Common myeloid progenitor, CD34-positive (primary cell): Measurements from ENCODE around the gene TBC1D10A.

Experiments used
- CTCF ChIA-PET: fragments of 350-600 bp; sonication (Branson Sonifier 250); formaldehyde crosslinking; loops from one replicate; lab custom pipeline; 2021; ENCODE audit warnings: antibody characterized with exemption; lab: Charles Lee
- POLR2A ChIA-PET: fragments of 350-600 bp; sonication (Branson Sonifier 250); formaldehyde crosslinking; loops from one replicate; lab custom pipeline; 2021; ENCODE audit warnings: antibody characterized with exemption; lab: Charles Lee
- DNase-seq, 3 donors: peaks; one replicate each; pipeline versions ENCODE4 v3.0.0 to v3.0.0-alpha.2; 2013
- H3K27ac ChIP-seq, 2 experiments: 1 replicate in 1 of 2; 2 replicates in 1 of 2; pipeline ENCODE4 v1.7.0; 2013; ENCODE audit warnings: inconsistent platforms in 2 of 2, low read length in 2 of 2, mild to moderate bottlenecking in 2 of 2, low read depth in 1 of 2, moderate library complexity in 1 of 2; ENCODE audit not compliant: severe bottlenecking in 2 of 2, insufficient read depth in 1 of 2, poor library complexity in 1 of 2
- H3K27me3 ChIP-seq, 5 experiments: replicated peaks in 2 of 5; 1 replicate in 3 of 5; 2 replicates in 2 of 5; pipeline versions ENCODE4 v1.6.1 to v1.7.0; 2013; ENCODE audit warnings: low read length in 4 of 5, mild to moderate bottlenecking in 2 of 5, moderate library complexity in 2 of 5, inconsistent platforms in 1 of 5; ENCODE audit not compliant: insufficient read depth in 5 of 5, control insufficient read depth in 4 of 5
- H3K36me3 ChIP-seq, 4 experiments: 1 replicate in 2 of 4; 2 replicates in 2 of 4; pipeline versions ENCODE4 v1.6.1 to v1.7.0; 2013; ENCODE audit warnings: low read length in 3 of 4, control low read depth in 1 of 4, mild to moderate bottlenecking in 1 of 4; ENCODE audit not compliant: control insufficient read depth in 4 of 4, insufficient read depth in 4 of 4
- H3K4me1 ChIP-seq, 4 experiments: 1 replicate in 3 of 4; 2 replicates in 1 of 4; pipeline versions ENCODE4 v1.6.1 to v1.7.1; 2013; ENCODE audit warnings: low read length in 3 of 4, mild to moderate bottlenecking in 3 of 4, control low read depth in 1 of 4, inconsistent platforms in 1 of 4, moderate library complexity in 1 of 4; ENCODE audit not compliant: control insufficient read depth in 4 of 4, insufficient read depth in 4 of 4; ENCODE audit errors: control extremely low read depth in 1 of 4
- H3K4me3 ChIP-seq, 7 experiments: 1 replicate in 4 of 7; 2 replicates in 3 of 7; pipeline versions ENCODE4 v1.5.1 to v1.7.0; 2013; ENCODE audit warnings: mild to moderate bottlenecking in 7 of 7, low read length in 6 of 7, moderate library complexity in 6 of 7, inconsistent platforms in 2 of 7, low read depth in 2 of 7, control low read depth in 1 of 7; ENCODE audit not compliant: insufficient read depth in 4 of 7, control insufficient read depth in 1 of 7; ENCODE audit errors: extremely low read depth in 1 of 7
- H3K9me3 ChIP-seq, 5 experiments: 1 replicate in 4 of 5; 2 replicates in 1 of 5; pipeline versions ENCODE4 v1.6.1 to v1.7.1; 2013; ENCODE audit warnings: low read length in 4 of 5, mild to moderate bottlenecking in 2 of 5, inconsistent platforms in 1 of 5, low read depth in 1 of 5, moderate library complexity in 1 of 5; ENCODE audit not compliant: control insufficient read depth in 4 of 5, insufficient read depth in 2 of 5; ENCODE audit errors: control extremely low read depth in 1 of 5
- WGBS: methylation state at CpG from one replicate; pipeline ENCODE4 v1.1.5; 2013; ENCODE audit not compliant: insufficient coverage; 5-methylcytosine and 5-hydroxymethylcytosine counted together

TBC1D10A gene

DNA sequence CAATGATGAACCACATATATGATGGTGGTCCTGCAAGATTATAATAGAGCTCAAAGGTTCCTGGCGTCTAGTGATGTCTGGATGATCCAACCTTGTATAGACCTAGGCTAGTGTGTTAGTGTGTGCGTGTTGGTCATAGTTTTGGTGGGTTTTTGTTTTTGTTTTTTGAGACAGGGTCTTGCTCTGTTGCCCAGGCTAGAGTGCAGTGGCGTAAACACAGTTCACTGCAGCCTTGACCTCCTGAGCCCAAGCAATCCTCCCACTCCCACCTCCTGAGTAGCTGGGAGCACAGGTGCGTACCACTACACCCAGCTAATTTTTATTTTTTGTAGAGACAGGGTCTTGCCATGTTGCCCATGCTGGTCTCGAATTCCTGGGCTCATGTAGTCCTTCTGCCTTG is 46.8 kb downstream of the TBC1D10A start:
- CTCF ChIA-PET, result interaction anchor here (1.3 to 3.9 kb wide), 5 partner anchors 8 to 172 kb away, joined by 4 to 19 read pairs (median 5); partner anchors contain the start of gene CASTOR1

DNA sequence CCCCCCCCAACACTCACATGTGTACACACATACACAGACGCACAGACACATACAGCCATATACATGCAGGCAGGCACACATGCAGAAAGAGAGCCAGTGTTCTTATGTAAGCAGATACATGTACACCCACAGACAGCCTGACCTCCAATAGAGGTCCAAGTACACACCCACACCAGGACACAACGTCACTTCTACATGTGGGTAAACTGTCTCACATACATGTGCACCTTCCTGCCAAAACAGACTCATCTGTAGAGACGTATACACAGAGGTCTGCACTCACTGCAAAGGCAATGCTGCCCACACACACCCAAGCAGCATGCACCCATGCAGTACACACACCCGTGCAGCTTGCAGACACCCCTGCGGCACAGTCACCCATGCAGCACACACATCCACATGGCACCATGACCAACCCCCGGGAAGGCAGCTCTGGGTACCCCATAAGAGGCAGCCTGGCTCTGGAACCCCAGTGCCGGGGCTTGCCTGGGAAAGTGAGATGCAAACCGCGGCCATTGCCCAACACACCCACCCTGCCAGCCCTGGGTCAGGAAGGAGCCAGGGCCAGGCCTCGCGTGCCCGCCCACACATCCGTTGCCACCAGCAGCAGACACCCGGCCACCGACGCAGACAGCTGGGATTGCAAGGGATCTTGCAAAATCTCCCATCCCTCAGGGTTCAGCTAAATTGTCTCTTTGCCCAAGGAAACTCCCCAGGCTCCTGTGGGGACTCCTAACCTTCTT is 47.5 kb downstream of the TBC1D10A start:
- POLR2A ChIA-PET, result interaction anchor here (1.8 kb wide), 1 partner anchor 15 kb away, joined by 4 read pairs; no protein-coding TSS in a partner anchor
- Histone ChIP-seq H3K4me1 (peaks cover 2 to 68% (median 62%) of the 10 kb centered on the region in 4 experiments), H3K4me3 (no peak overlapping the region), H3K9me3 (no peaks in the 10 kb centered on the region), H3K27me3 (no peaks in the 10 kb centered on the region), H3K27ac (no peak overlapping the region), H3K36me3 (no peaks in the 10 kb centered on the region)
- peak in 2 of 3 donors; percentile 61 to 68 for DNase-seq
- CTCF ChIA-PET, result interaction anchor here (0.9 to 3.9 kb wide), 5 partner anchors 9 to 171 kb away, joined by 3 to 19 read pairs (median 5); partner anchors contain the start of gene CASTOR1
- 68% methylated on average over 14 of the region's 16 CpGs for WGBS

More for the DNA sequence above, 46.8 kb downstream of the TBC1D10A start:
- Histone ChIP-seq H3K36me3 (no peaks in the 10 kb centered on the region), H3K9me3 (no peaks in the 10 kb centered on the region), H3K4me3 (no peak overlapping the region), H3K27ac (no peak overlapping the region), H3K4me1 (peaks cover 2 to 64% (median 61%) of the 10 kb centered on the region in 4 experiments), H3K27me3 (no peaks in the 10 kb centered on the region)
- DNase-seq, result no peak
- POLR2A ChIA-PET, result interaction anchor here (1.8 kb wide), 1 partner anchor 16 kb away, joined by 4 read pairs; no protein-coding TSS in a partner anchor
- WGBS, result 100% methylated on average over 2 of the region's 5 CpGs

DNA sequence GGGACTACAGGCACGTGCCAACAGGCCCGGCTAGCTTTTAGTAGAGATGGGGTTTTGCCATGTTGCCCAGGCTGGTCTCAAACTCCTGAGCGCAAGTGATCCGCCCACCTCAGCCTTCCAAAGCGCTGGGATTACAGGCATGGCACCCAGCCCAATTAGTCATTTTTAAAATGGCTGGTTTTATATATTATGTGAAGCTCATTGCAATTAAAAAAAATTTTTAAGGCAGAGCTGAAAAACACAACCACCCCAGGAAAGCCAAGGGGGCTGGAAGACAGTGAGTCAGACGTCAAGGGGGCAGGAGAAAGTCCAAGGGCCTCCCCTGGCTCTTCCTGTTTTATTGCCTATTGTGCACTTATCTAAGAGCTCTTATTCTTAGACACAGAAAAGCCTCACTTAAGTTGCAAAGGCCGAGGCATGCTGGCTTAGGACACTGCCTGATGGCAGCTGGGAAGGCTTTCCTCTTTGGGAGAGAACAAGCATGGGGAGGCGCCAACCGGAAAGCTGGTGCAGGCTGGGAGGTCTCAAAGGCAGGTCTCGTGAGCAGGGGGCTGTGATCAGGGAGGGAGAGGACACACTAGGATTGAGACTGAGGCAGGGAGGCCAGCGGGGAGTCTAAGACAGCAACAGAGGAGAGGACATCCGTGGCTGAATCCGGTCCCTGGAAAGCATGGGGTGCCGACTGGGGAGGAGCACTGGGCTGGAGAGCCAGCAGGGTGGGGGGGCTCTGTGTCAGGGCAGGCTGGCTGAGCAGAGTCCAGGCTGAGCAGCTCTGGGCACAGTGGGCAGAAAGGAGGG is 49.0 kb downstream of the TBC1D10A start:
- WGBS, result 30% methylated on average over 7 of the region's 14 CpGs
- DNase-seq, result peak; percentile 60 to 86 (median 82)
- Histone ChIP-seq H3K36me3 (peaks cover 0 to 1% (median 0%) of the 10 kb centered on the region in 4 experiments), H3K9me3 (no peaks in the 10 kb centered on the region), H3K4me1 (peaks cover 6 to 71% (median 59%) of the 10 kb centered on the region in 4 experiments), H3K27me3 (no peaks in the 10 kb centered on the region), H3K27ac (peak overlapping the region; percentile 46 to 59), H3K4me3 (peak overlapping the region in 4 of 7 experiments; percentile 22 to 49 (median 33))
- ChIA-PET CTCF (interaction anchor here (0.8 to 3.9 kb wide), 8 partner anchors 8 to 180 kb away, joined by 3 to 19 read pairs (median 3); partner anchors contain the start of genes CASTOR1 and RNF215), POLR2A (interaction anchor here (0.8 to 1.2 kb wide), 3 partner anchors 11 to 14 kb away, joined by 4 to 6 read pairs (median 4); partner anchors contain the start of gene OSM)

DNA sequence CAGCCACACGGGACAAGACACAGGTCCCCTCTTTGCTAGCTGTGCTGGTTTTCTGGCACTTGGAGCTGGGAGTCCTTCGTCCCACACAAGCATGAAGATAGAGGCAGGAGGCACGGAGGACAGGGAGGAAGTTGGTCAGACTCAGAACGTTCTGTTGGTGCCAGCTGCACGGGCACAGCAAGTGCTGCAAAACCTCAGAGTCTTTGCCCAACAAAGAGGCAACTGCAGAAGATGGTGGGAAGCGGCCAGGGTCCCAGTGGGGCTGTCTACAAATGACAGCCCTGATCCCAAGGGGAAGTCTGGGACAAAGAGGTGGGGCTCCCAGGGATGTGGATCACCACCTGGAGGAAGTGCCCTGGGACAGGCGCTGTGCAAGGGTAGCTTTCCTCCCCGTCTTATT is 50.7 kb downstream of the TBC1D10A start:
- H3K4me3 ChIP-seq, result peak overlapping the region in 1 of 7 experiments; percentile 19

DNA sequence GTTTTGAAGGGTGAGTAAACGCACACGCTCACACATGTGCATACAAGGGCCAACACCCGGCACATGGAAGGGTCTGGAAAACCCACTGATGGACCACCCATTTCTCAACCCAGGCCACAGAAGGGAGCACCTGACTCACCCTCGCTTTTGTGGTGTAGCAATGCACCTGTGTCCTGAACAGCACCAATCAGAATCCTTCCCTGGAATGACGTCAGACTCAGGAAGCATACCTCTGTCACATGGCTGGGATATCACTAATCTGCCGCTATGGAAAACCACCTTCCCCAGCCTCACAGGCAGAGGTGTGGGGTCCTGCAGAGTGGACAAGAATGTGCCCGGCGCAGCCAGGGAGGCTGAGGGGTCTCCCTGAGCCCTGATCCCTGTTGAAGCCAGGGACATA is 51.1 kb downstream of the TBC1D10A start:
- Histone ChIP-seq H3K27ac (no peak overlapping the region), H3K4me1 (peaks cover 9 to 81% (median 66%) of the 10 kb centered on the region in 4 experiments), H3K36me3 (peaks cover 0 to 5% (median 1%) of the 10 kb centered on the region in 4 experiments), H3K4me3 (peak overlapping the region in 1 of 7 experiments; percentile 19), H3K27me3 (no peaks in the 10 kb centered on the region), H3K9me3 (no peaks in the 10 kb centered on the region)
- ChIA-PET POLR2A (no interaction called here), CTCF (interaction anchor here (1.2 kb wide), 1 partner anchor 10 kb away, joined by 5 read pairs; no protein-coding TSS in a partner anchor)
- WGBS, result 66% methylated on average over 8 of the region's 8 CpGs
- DNase-seq, result peak in 1 of 3 donors; percentile 49

More for the DNA sequence above, 50.7 kb downstream of the TBC1D10A start:
- 23% methylated on average over 8 of the region's 8 CpGs for WGBS
- peak in 1 of 3 donors; percentile 46 for DNase-seq
- Histone ChIP-seq H3K27ac (no peak overlapping the region), H3K36me3 (peaks cover 0 to 2% (median under 1%) of the 10 kb centered on the region in 4 experiments), H3K9me3 (no peaks in the 10 kb centered on the region), H3K27me3 (no peaks in the 10 kb centered on the region), H3K4me1 (peaks cover 9 to 77% (median 62%) of the 10 kb centered on the region in 4 experiments)
- ChIA-PET CTCF (interaction anchor here (1.2 kb wide), 1 partner anchor 9 kb away, joined by 5 read pairs; no protein-coding TSS in a partner anchor), POLR2A (interaction anchor here (1.0 kb wide), 1 partner anchor 8 kb away, joined by 3 read pairs; no protein-coding TSS in a partner anchor)

DNA sequence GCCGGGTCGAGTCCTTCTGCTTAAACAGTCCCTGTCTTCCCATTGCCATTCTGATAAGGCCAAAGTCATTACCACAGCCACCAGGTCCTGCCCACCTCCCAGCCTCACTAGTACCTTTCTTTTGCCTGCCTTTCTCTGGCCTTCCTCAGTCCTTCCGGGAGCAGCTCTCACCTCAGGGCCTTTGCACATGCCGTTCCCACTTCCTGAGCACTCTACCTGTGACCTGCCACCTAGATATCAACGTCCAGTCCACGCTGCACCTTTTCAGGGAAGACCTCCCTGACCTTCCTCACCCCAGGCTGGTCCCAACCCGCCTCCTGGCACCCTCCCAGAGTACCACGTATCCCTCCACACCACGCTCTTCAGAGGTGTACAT is 52.3 kb downstream of the TBC1D10A start:
- Histone ChIP-seq H3K27ac (no peak overlapping the region), H3K9me3 (no peaks in the 10 kb centered on the region), H3K27me3 (no peaks in the 10 kb centered on the region), H3K4me1 (peaks cover 9 to 84% (median 68%) of the 10 kb centered on the region in 4 experiments), H3K4me3 (no peak overlapping the region), H3K36me3 (peaks cover 0 to 12% (median 1%) of the 10 kb centered on the region in 4 experiments)
- 86% methylated on average over 9 of the region's 9 CpGs for WGBS
- POLR2A ChIA-PET, result no interaction called here
- no peak for DNase-seq
- CTCF ChIA-PET, result interaction anchor here (1.2 to 1.4 kb wide), 2 partner anchors 14 kb away, joined by 3 read pairs; no protein-coding TSS in a partner anchor
